Cardiac fibroblast (primary cell): ENCODE results near the gene PELI2.
"Not testable (repeated sequence)": the region's sequence is repeated elsewhere in the genome, so short reads cannot be mapped to it uniquely, and the experiment has no call there.

Experiments used
- DNase-seq, 2 donors: peaks; one replicate each; pipeline versions ENCODE4 v3.0.0 to v3.0.0-alpha.2; 2010; ENCODE audit warnings: low read depth in 2 of 2
- H3K4me3 ChIP-seq, 2 donors: replicated peaks in 1 of 2; 1 replicate in 1 of 2; 2 replicates in 1 of 2; pipeline ENCODE4 v1.5.1; 2011; ENCODE audit warnings: low read depth in 2 of 2, low read length in 2 of 2, mild to moderate bottlenecking in 2 of 2, moderate library complexity in 1 of 2
- CTCF ChIP-seq: IDR thresholded peaks from one replicate; pipeline ENCODE4 v1.5.1; 2011; ENCODE audit warnings: low read depth, mild to moderate bottlenecking, low read length, inconsistent platforms

The PELI2 gene

GRCh38 chr14:56162476-56162875, 44.3 kb downstream of the PELI2 start:
- DNase-seq: no peak

GRCh38 chr14:56166579-56166978, 48.4 kb downstream of the PELI2 start:
- not testable (repeated sequence) for DNase-seq, H3K4me3 ChIP-seq

More at GRCh38 chr14:56162476-56162875, 44.3 kb downstream of the PELI2 start:
- H3K4me3 ChIP-seq: no peak overlapping the region
- TF ChIP-seq CTCF: no peak

- H3K4me3 ChIP-seq: no peak overlapping the region
- DNase-seq: no peak
- TF ChIP-seq CTCF: no peak
Observed at GRCh38 chr14:56168007-56168616, 49.9 kb downstream of the PELI2 start.

- H3K4me3 ChIP-seq: no peak overlapping the region
- peak in 1 of 2 donors; percentile 39 for DNase-seq
- no peak for TF ChIP-seq CTCF
Observed at GRCh38 chr14:56170028-56170427, 51.8 kb downstream of the PELI2 start.

- DNase-seq: no peak
- no peak overlapping the region for H3K4me3 ChIP-seq
- no peak for TF ChIP-seq CTCF
Observed at GRCh38 chr14:56170877-56171422, 52.7 kb downstream of the PELI2 start.

- DNase-seq: no peak
- no peak for TF ChIP-seq CTCF
- no peak overlapping the region for H3K4me3 ChIP-seq
Observed at GRCh38 chr14:56172074-56172473, 53.9 kb downstream of the PELI2 start.

GRCh38 chr14:56172571-56172971, 54.4 kb downstream of the PELI2 start:
- no peak for TF ChIP-seq CTCF
- DNase-seq: peak; percentile 67 to 85
- no peak overlapping the region for H3K4me3 ChIP-seq
